SH-SY5Y (cell line): Measurements from ENCODE around the gene KLHL25.

Experiments used
- GATA2 ChIP-seq: IDR thresholded peaks from 2 replicates; pipeline ENCODE4 v1.6.1; 2011; ENCODE audit warnings: mild to moderate bottlenecking, low read depth, low read length
- GATA3 ChIP-seq: IDR thresholded peaks from 2 replicates; pipeline ENCODE4 v1.6.1; 2011; ENCODE audit warnings: low read depth, mild to moderate bottlenecking, low read length, moderate library complexity

GRCh38 chr15:85778107-85778776 is 16.5 kb downstream of the KLHL25 start:
- TF ChIP-seq GATA3 (no peak), GATA2 (no peak)
